NCI-H226 (cell line): ENCODE data around the gene SLC25A42.
"Not testable (repeated sequence)": the region's sequence is repeated elsewhere in the genome, so short reads cannot be mapped to it uniquely, and the experiment has no call there.

Experiments
- DNase-seq: peaks from one replicate; pipeline ENCODE4 v3.0.0-alpha.2; 2015

Gene SLC25A42

DNA sequence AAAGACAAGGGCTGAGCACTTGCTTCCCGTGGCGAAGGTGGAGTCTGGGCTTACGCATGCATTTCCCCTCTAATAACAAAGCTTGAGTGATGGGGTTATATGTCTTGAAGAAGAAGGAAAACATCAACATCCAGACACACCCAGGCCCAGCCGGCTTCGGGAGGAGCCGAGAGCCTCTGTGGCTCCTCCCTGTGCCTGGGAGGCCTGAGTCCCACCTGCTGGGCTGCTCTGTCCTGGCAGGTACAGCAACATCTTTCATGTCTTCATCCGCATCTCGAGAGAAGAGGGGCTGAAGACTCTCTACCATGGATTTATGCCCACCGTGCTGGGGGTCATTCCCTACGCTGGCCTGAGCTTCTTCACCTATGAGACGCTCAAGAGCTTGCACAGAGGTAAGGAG is 43.9 kb downstream of the SLC25A42 start:
- no peak for DNase-seq

DNA sequence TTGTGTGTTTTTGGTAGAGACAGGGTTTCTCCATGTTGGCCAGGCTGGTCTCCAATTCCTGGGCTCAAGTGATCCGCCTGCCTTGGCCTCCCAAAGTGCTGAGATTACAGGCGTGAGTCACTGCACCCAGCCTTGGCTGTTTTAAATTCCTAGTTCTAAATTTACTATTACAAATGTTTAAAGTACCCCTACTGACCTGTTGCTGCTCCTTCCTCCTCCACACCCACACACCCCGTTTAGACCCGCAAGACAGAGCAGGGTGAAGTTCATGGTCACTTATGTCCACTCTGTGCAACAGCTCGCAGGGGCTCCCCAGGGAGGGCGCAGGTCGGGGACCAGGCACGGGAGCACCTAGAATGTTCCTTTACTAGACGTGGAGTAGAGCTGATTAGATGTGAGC is 45.8 kb downstream of the SLC25A42 start:
- peak; percentile 9 for DNase-seq

DNA sequence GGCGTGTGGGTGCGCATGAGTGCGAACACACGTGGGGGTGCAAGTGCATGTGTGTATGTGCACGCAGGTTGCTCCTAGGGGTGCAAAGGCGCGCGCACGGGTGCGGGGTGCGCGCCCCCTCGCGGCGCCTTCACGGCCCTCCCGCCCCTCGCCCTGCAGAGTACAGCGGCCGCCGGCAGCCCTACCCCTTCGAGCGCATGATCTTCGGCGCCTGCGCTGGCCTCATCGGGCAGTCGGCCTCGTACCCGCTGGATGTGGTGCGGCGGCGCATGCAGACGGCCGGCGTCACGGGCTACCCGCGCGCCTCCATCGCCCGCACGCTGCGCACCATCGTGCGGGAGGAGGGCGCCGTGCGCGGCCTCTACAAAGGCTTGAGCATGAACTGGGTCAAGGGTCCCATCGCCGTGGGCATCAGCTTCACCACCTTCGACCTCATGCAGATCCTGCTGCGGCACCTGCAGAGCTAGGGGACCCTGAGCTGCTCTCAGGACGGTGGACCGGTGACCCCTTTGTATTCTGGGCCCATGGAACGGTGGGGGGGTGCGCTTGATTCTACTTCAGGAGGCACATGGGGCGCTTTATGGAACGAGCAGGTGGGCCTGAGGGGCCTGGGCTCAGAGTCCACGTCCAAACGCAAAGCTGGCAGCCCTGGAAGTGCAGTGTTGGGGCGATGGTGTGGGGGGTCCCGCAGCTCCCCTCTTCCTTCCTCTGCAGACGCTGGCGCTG is 46.8 kb downstream of the SLC25A42 start:
- no peak for DNase-seq

DNA sequence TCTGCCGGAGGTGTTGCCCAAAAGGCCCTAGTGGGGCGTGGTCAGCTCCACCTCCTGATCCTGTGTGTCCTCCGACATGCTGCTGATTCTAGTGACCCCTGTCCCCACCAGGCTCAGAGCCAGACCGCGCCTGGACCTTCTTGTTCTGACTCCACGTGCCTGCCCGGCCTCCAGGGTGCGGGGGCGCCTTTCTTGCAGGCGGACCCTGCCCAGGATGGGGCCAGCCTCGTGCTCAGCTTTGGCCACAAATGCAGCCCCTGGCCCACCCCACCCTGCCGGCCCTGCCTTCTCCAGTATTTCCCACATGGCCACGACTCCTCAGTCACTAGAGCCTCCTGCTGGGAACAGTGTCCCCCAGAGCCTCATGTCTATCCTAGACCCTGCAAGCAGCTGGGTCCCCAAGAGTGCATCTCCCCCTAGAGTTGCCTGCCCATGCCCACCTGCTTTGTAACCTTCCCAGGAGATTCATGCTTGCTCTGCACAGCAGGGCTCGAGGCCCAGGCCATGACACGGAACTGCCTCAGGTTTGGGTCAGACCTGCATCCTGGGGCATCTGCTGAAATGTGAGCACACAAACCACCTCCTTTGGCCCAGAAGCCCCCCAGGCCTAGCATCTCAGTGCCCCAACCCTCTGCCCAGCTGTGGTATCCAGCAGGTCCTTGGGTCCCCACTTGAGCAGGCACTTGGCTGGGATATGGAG is 47.5 kb downstream of the SLC25A42 start:
- no peak for DNase-seq

DNA sequence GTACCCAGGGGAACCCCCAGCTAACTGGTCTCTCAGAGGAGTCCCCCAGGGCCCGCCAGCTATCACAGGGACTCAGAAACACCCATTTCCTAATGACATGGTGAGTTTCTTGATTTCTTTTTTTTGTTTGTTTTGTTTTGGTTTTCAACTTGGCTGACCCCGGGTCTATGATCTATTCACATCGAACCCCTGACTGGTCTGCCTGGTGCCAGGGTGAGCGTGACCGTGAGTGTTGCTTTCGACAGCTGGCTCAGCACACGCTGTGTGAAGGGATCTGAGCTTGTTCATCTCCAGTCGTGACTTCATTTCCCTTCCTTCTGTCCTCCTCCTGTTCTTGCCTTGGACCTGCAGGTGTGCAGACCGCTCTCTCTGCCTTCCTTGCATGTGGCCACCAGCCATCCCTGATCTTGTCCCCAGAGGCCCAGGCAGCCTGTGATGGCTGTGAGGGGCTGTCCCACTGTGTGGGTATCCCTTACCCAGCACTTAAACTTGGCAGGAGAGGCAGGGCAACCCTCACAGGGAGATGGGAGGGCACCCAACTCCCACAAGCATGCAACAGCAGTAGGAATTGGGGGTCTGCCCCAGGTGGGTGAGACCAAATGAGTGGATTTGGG is 48.3 kb downstream of the SLC25A42 start:
- no peak for DNase-seq

DNA sequence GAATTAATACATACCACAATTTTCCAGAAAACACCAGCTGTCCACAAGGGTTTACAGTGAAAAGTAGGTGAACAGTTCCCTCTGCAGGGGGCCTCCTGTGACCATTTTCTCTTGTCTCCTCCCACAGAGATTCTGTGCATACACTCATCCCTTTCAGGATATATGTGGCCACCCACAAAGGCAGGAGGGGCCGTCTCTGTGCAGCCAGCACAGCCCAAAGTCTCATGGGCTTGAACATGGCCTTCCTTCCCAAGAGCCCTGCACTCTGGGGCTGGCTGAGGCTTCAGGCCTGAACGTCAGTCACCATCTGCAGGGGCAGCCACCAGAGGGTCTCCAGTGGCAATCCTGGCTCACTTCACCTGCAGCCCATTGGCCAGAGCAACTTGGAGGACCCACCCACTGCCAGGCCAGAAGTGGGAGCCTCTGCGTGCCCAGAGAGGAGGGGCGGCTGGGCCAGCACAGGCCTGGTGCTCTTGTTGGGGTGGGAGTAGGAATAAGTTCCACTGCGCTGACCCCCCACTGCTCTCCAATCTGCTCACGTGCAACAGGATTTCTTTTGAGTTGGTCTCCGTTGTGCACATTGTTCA is 49.3 kb downstream of the SLC25A42 start:
- no peak for DNase-seq

DNA sequence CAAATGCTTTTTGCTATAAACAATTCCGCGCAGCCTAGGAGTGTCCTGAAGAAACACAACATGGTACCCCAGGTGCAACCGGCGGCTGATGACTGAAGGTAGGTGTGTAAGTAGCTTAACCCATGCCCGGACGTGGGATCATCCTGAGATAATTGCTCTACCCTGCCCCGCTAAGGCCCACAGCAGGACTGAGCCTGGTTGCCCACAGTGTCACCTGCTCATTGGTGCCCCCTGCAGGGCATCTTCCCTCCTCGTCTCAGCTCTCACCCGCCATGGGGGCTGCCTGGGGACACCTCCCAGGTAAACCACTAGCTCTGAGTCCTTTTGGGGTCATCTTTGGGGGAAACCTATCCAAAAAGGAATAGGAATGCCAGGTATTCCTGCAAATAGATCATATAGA is 52.2 kb downstream of the SLC25A42 start:
- no peak for DNase-seq

DNA sequence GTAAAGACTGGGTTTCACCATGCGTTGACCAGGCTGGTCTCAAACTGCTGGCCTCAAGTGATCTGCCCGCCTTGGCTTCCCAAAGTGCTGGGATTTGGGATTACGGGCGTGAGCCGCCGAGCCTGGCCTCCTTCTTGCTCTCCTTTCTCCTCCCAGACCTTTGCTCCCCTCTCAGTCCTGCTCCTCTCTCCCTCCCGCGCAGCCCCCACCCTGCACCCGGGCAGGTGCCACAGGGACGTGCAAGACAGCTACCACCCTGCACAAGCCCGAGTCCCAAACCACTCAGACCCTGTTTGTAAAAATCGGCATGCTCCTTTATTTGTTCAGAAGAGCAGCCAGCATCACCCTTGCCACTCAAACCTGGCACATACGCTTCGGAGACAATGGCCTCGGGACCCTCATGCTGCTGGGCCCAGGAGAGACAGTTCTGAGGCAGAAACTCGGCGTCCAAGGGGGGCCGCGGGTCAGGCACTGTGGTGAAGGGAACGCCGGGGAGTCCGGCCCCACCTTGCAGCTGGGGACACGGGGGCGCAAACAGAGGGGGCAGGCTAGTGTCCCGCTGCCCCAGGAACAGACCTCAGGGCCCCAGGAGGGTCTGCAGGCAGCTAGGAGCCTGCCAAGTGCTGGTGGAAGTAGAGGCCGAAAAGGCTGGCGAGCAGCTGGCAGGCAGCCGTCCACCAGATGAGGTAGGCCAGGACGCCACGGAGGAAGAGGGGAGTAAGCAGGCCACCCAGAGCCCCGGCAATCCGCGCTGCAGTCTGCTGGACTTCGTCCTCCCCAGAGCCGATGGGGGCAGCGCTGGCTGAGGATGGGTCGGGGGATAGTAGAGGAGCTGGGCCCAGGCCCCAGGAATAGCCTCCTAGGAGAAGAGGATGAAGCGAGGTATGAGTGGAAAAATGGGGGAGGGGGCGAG is 55.8 kb downstream of the SLC25A42 start:
- DNase-seq: no peak

DNA sequence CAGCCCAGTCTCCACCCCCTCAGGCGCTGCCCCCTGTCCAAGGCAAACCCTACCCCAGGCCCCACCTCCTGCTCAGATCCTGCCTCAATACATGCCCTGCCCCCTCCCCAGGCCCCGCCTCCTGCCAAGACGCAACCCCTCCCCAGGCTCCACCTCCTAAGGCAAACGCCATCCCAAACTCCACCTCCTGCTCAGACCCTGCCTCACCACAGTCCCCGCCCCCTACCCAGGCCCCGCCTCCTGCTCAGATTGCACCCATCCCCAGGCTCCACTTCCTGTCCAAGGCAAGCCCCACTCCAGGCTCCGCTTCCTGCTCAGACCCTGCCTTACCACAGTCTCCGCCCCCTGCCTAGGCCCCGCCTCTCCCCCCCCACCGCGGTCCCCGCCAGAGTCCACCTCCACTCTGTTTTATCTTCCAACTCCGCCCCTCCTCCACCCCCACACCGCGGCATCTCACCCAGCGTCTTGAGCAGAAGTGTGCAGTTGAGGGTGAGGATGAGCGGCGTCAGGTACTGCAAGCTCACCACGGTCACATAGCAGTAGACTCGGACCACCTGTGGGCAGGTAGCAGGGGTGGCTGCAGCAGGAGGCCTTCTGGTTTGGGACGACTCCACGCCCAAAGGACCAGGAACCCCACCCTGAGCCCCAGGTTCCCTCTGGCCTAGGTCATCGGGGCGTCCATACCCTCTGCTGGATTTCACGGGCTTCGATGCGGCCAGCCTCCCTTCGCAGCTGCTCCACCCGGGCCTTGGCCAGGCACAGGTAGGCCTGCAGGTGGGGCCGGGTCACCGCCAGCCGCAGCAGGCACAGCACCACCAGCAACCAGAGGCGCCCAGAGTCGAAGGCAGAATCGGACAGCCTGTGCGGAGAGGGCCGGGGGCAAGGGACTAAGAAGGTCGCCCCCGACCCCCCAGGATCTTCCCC is 56.8 kb downstream of the SLC25A42 start:
- peak; percentile 83 for DNase-seq

DNA sequence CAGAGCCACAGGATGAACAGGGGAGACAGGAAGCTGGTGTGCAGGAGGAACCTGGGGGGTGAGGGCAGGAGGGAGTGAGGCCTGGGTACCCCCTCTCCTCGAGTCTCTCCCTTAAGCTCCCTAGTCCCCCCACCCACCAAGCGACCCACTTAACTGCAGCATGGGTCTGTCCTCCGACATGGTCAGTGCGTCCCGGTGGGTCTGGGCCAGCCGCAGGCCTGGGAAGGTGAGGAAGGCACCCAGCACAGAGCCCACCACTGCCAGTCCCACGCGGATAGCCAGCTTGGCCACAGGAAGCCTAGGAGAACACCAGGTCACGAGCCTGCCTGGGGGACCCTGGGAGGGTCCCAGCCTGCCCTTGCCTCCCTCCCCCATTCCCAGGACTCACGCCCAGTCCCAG is 57.6 kb downstream of the SLC25A42 start:
- DNase-seq: no peak

DNA sequence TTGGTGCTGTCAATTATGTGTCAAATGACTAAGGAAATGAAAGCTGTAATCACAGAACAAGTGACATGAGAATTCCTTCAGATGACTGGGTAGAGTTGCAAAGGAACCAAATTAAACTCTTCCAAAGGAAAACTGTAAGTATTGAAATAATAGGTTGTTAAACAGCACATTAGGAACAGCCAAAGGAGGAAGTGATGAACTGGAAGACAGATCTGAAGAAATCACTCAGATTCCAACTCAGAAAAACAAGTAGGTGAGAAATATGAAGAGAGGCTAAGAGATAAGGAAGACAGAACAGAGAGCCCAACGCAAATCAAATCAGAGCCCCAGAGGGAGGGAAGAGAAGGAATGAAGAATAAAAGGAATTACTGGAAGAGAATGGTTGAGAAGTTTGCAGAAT is 59.1 kb downstream of the SLC25A42 start:
- DNase-seq: no peak

DNA sequence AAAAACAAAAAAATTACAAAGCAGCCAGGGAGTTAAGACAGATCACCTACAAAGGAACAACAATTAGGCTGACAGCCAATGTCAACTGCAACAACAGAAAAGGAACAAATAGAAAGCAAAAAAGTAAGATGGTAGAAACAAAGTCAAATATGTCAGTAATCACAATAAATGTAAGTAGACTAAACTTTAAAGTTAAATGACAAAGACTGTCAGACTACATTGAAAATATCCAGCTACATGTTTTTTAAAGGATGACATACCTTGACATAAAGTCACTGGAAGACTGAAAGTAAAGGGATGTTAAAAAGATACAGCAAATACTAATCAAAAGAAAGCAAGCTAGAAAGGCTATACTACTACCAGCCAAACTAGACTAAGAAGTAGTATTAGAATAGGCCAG is 59.6 kb downstream of the SLC25A42 start:
- DNase-seq: no peak

DNA sequence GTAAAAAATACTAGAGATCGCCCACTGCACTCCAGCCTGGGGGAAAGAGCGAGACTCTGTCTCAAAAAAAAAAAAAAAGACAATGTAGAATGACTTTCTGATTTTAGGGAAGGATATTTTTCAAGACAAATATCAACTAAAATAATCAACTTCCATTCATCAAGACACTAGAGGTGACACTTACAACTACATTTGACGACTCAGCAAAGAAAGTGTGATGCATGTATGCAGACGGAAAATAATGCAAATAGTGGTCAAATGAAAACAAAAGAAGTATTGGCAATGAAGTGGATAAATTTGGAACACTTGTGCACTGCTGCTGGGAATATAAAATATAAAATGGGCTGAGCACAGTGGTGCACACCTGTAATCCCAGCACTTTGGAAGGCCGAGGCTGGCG is 62.3 kb downstream of the SLC25A42 start:
- DNase-seq: no peak

DNA sequence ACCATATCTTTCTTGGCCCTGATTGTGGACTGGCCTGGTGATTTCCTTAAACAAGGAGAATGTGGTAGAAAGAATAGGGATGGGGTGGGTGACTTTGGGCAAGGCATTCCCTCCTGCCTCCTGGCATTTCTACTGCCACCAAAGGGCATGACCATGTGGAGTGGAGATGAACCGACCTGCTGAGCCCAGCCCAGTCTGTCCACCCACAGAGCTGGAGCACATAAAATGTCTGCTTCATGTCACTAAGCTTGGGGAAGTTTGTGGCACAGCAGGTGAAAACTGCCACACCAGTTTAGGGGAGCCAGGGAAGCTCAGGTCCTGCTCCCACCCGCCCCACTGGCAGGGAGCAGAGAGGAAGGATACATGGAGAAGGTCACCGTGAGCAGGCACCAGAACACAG is 68.2 kb downstream of the SLC25A42 start:
- DNase-seq: no peak

DNA sequence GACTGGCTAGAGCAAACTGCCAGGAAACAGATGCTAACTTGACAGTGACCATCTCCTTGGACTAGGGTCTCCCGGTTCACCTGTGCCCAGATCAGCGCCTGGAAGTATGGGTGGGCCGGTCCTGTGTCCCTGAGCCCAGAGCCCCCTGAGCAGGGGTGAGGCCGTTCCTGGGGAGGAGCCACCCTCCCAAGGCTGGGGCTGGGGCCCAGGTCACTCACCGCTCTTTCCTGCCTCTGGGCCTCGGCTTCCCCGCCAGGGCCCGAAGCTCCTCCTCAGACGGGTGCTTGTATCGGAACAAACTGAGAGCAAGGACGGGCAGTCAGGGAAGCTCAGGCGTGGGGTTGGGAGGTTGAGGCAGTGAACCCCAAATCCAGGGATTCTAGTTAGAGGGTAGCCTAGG is 69.1 kb downstream of the SLC25A42 start:
- no peak for DNase-seq

DNA sequence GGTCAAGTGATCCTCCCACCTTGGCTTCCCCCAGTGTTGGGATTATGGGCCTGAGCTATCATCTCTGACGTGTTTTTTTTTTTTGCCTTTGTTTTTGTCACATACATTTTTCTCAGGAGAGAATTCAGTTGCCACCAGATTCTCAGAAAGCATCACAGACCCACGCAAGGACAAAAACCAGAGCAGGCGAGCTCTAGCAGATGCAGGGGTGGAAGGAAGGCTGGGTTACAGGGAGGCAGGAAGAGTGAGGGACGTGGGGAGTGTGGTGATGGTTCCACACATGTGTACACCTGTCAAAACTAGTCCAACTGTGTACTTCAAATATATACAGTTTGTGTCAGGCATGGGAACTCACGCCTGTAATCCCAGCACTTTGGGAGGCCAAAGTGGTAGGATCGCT is 70.2 kb downstream of the SLC25A42 start:
- DNase-seq: no peak

DNA sequence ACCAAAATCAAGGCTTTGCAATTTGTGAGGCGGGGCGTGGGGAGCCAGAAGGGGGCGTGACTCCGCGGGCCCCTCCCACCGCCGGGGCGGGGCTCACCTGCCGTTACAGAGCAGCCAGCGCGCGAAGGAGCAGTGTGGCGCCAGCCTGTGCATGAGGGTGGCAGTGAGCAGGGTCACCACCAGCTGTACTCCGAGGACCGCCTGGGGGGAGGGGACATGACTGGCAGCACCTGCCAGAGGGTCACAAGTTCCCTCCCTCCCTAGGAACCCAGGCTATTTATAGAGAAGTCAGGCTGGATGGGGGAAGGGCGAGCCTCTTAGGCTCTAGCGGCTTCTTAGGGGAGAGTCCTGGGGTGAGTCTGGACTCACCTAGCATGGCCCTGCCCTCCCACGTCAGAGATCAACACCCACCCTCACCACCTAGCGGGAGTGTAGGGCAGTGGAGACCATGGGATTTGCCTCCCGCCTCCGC is 70.9 kb downstream of the SLC25A42 start:
- no peak for DNase-seq

DNA sequence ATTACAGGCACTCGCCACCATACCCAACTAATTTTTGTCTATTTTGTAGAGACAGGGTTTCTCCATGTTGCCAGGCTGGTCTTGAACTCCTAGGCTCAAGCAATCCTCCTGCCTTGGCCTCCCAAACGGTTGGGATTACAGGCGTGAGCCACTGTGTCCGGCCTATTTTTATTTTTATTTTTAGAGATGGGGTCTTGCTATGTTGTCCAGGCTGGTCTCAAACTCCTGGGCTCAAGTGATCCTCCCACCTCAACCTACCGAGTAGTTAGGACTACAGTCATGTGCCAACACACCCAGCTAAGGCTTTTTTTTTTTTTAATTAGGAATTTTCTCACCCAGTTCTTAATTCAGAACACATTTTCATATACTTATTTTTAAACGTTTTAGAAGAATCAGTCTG is 71.9 kb downstream of the SLC25A42 start:
- DNase-seq: not testable (repeated sequence)

DNA sequence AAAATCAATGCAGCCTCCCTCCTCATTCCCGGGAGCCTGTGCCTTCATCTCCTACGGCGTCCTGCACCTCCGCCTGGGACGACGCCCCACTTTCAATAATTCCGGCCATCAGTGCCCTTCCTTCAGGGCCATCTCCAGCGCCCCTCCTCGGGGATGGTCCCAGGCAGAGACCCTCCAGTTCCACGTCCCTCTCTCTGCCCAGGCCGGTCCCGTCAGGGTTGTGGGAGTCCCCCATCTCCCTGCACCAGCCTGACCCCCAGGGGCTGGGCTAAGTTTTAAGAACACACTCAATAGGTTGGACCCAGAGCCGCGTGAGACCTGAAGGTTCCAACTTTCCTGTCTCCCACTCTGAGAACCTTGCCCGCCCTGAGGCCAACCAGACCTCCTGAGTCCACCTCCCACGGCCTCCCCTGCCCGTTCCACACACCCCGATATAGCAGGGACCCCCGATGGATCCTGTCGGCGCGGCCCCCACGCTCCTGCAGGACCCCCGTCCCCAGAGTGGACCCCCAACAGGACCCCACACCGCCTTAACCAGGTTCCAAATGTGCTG is 73.8 kb downstream of the SLC25A42 start:
- DNase-seq: no peak

DNA sequence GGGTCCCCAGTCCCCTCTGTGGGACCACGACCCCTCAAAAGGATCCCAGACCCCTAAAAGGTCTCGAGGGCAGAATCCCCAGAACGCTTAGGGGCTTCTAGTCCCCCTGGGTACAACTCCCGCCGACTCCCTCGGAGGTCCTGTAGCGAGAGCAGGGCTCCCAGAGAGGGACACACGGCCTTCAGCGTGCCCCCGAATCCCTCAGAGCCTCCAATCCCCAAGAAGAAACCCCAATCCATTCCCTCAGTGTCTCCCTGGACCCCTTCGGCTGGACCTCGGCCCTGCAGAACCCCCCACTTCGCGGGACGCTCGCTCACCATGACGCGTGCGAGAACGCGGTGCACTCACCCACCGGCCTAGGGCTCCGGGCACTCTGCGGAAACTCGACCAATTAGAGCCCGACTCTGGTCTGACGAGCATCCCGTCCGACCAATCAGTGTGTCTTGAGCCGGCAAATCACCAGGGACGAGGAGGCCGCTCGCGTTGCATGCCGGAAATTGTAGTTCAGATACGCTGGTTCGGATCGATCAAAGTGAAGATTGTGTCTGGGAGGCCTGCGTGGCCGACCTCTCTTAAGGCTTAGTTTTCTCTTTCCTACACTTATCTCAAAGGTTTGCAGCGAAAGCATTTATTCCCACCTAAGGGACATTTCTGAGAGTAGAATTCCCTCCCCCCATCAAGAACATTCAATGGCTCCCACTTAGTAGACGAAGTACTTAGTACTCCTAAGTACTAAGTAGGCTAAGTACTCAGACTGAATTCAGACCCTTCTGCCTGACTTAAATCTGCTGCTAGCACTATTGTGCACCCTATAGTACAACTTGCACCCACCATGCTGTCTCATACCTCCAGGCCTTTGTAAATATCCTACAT is 74.6 kb downstream of the SLC25A42 start, which contains the start of gene TMEM161A:
TMEM161A (minus strand) TSS at position 370 of the 873 bp plus-strand sequence; CDS start at position 320, 50 bp downstream.
- DNase-seq: peak; percentile 100
